ENCODE results near the gene THOC1.

THOC1 gene

GRCh38 chr18:210075-210474 is 57.8 kb downstream of the THOC1 start:
- ATAC-seq (ENCODE audit: low read depth) (no peak), DNase-seq (ENCODE audit: low spot score) (no peak)
- Histone ChIP-seq H3K27me3 (ENCODE audit: insufficient read depth, poor library complexity, severe bottlenecking) (no peaks in the 10 kb centered on the region), H3K36me3 (ENCODE audit: low read depth) (peaks cover 93% of the 10 kb centered on the region), H3K4me3 (ENCODE audit: severe bottlenecking) (no peak overlapping the region), H3K4me1 (ENCODE audit: insufficient read depth, poor library complexity, severe bottlenecking) (no peaks in the 10 kb centered on the region), H3K9me3 (ENCODE audit: severe bottlenecking) (no peaks in the 10 kb centered on the region), H3K27ac (ENCODE audit: poor library complexity, severe bottlenecking) (no peak overlapping the region)
- no peak for TF ChIP-seq CTCF (IDR thresholded peaks at IDR 0.05; ENCODE audit: poor library complexity, severe bottlenecking)

- Histone ChIP-seq H3K4me1 (ENCODE audit: insufficient read depth, poor library complexity, severe bottlenecking) (no peaks in the 10 kb centered on the region), H3K4me3 (ENCODE audit: severe bottlenecking) (no peak overlapping the region), H3K27me3 (ENCODE audit: insufficient read depth, poor library complexity, severe bottlenecking) (no peaks in the 10 kb centered on the region), H3K36me3 (ENCODE audit: low read depth) (peaks cover 95% of the 10 kb centered on the region), H3K27ac (ENCODE audit: poor library complexity, severe bottlenecking) (no peak overlapping the region), H3K9me3 (ENCODE audit: severe bottlenecking) (no peaks in the 10 kb centered on the region)
- no peak for ATAC-seq (ENCODE audit: low read depth)
- no peak for DNase-seq (ENCODE audit: low spot score)
- no peak for TF ChIP-seq CTCF (IDR thresholded peaks at IDR 0.05; ENCODE audit: poor library complexity, severe bottlenecking)
Observed at GRCh38 chr18:199768-200167, 68.1 kb downstream of the THOC1 start.

- no peak for ATAC-seq (ENCODE audit: low read depth)
- Histone ChIP-seq H3K36me3 (ENCODE audit: low read depth) (peaks cover 95% of the 10 kb centered on the region), H3K27me3 (ENCODE audit: insufficient read depth, poor library complexity, severe bottlenecking) (no peaks in the 10 kb centered on the region), H3K9me3 (ENCODE audit: severe bottlenecking) (no peaks in the 10 kb centered on the region), H3K4me3 (ENCODE audit: severe bottlenecking) (no peak overlapping the region), H3K4me1 (ENCODE audit: insufficient read depth, poor library complexity, severe bottlenecking) (no peaks in the 10 kb centered on the region), H3K27ac (ENCODE audit: poor library complexity, severe bottlenecking) (no peak overlapping the region)
- no peak for DNase-seq (ENCODE audit: low spot score)
- TF ChIP-seq CTCF (IDR thresholded peaks at IDR 0.05; ENCODE audit: poor library complexity, severe bottlenecking), result no peak
Observed at GRCh38 chr18:199214-199613, 68.6 kb downstream of the THOC1 start.

- H3K4me1 ChIP-seq (ENCODE audit: insufficient read depth, poor library complexity, severe bottlenecking), result peaks cover 4% of the 10 kb centered on the region
- no peak for ATAC-seq (ENCODE audit: low read depth)
- DNase-seq (ENCODE audit: low spot score), result no peak
- no peak overlapping the region for H3K27ac ChIP-seq (ENCODE audit: poor library complexity, severe bottlenecking)
- H3K27me3 ChIP-seq (ENCODE audit: insufficient read depth, poor library complexity, severe bottlenecking), result no peaks in the 10 kb centered on the region
- no peak overlapping the region for H3K4me3 ChIP-seq (ENCODE audit: severe bottlenecking)
- H3K9me3 ChIP-seq (ENCODE audit: severe bottlenecking), result no peaks in the 10 kb centered on the region
- H3K36me3 ChIP-seq (ENCODE audit: low read depth), result peaks cover 82% of the 10 kb centered on the region
- TF ChIP-seq CTCF (IDR thresholded peaks at IDR 0.05; ENCODE audit: poor library complexity, severe bottlenecking), result no peak
Observed at GRCh38 chr18:195651-196050, 72.2 kb downstream of the THOC1 start.

- Histone ChIP-seq H3K27me3 (ENCODE audit: insufficient read depth, poor library complexity, severe bottlenecking) (no peaks in the 10 kb centered on the region), H3K9me3 (ENCODE audit: severe bottlenecking) (no peaks in the 10 kb centered on the region), H3K4me3 (ENCODE audit: severe bottlenecking) (no peak overlapping the region), H3K4me1 (ENCODE audit: insufficient read depth, poor library complexity, severe bottlenecking) (peaks cover 4% of the 10 kb centered on the region), H3K27ac (ENCODE audit: poor library complexity, severe bottlenecking) (no peak overlapping the region), H3K36me3 (ENCODE audit: low read depth) (peaks cover 59% of the 10 kb centered on the region)
- no peak for DNase-seq (ENCODE audit: low spot score)
- ATAC-seq (ENCODE audit: low read depth), result no peak
- TF ChIP-seq CTCF (IDR thresholded peaks at IDR 0.05; ENCODE audit: poor library complexity, severe bottlenecking), result no peak
Observed at GRCh38 chr18:192801-193200, 75.0 kb downstream of the THOC1 start.

All from RWPE2 (cell line).